Sigmoid colon (tissue), 3 donors: ENCODE data around the gene FOXL3.

Experiments used
- POLR2A ChIP-seq, 2 donors: fragments of 450-650 bp; IDR thresholded peaks; one replicate each; pipeline ENCODE4 v1.6.1; 2016; ENCODE audit warnings: antibody characterized with exemption in 2 of 2, mild to moderate bottlenecking in 2 of 2, moderate library complexity in 2 of 2
- TF ChIP-seq, protein P1 (sequence below), 4 experiments: fragments of 450-650 bp in 3 of 4; fragments of 200-600 bp in 1 of 4; IDR thresholded peaks; one replicate each; pipeline ENCODE4 v1.5.1; 2016 to 2019; ENCODE audit warnings: antibody characterized with exemption in 4 of 4, mild to moderate bottlenecking in 3 of 4, moderate library complexity in 2 of 4

DNA sequence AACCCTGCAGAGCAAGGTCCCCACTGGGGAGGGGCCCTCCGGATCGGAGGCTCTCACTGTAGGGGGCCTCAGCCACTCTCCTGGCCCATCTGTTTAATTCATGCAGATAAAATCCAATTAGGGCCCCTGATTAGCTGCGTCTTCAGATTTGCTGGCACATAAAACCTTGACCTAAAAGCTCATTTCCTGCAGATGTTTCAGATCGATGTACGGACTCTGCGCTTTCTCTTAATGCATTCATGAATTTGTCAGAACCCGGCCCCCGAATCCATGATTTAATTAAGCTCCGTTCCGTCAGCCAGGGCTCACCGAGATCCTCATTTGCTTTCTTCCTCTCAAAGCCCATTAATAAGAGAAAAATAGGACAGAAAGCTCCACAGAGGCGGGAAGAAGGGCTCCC lies 40.0 kb upstream of the FOXL3 start:
- TF ChIP-seq, protein P1, sequence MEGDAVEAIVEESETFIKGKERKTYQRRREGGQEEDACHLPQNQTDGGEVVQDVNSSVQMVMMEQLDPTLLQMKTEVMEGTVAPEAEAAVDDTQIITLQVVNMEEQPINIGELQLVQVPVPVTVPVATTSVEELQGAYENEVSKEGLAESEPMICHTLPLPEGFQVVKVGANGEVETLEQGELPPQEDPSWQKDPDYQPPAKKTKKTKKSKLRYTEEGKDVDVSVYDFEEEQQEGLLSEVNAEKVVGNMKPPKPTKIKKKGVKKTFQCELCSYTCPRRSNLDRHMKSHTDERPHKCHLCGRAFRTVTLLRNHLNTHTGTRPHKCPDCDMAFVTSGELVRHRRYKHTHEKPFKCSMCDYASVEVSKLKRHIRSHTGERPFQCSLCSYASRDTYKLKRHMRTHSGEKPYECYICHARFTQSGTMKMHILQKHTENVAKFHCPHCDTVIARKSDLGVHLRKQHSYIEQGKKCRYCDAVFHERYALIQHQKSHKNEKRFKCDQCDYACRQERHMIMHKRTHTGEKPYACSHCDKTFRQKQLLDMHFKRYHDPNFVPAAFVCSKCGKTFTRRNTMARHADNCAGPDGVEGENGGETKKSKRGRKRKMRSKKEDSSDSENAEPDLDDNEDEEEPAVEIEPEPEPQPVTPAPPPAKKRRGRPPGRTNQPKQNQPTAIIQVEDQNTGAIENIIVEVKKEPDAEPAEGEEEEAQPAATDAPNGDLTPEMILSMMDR (IDR thresholded peaks at IDR 0.05): no peak
- TF ChIP-seq POLR2A (IDR thresholded peaks at IDR 0.05): no peak
